GM23338 (cell line): ENCODE results near the gene CFB. TPM values are rescaled to one million over a fixed set of nuclear protein-coding genes. Genes with fewer than 3 reads are reported as not detected.

Source experiments
- ATAC-seq: fragments of 200-7000 bp; cut with Tn5 transposase; 3 replicates; pipeline ENCODE4 v1.9.1; 2020
- DNase-seq: peaks from one replicate; pipeline ENCODE4 v3.0.0-alpha.2; 2015; ENCODE audit warnings: low spot score
- H2AFZ ChIP-seq: fragments of 200-600 bp; sonication (generic); 2 replicates; pipeline ENCODE4 v1.8.0; 2016; ENCODE audit warnings: antibody characterized with exemption, mild to moderate bottlenecking, moderate library complexity
- H3F3A ChIP-seq: fragments of 200-600 bp; sonication (generic); replicated peaks from 2 replicates; pipeline ENCODE4 v1.8.0; 2017; ENCODE audit warnings: antibody characterized with exemption, mixed run types, low read depth
- H3K27ac ChIP-seq: fragments of 200-600 bp; sonication (generic); 2 replicates; pipeline ENCODE4 v1.6.1; 2016; ENCODE audit warnings: low read depth
- H3K27me3 ChIP-seq: fragments of 200-600 bp; sonication (generic); 2 replicates; pipeline ENCODE4 v1.8.0; 2016; ENCODE audit warnings: mild to moderate bottlenecking, mixed run types, moderate library complexity; ENCODE audit not compliant: insufficient read depth
- H3K36me3 ChIP-seq: fragments of 200-600 bp; sonication (generic); 2 replicates; pipeline ENCODE4 v1.8.0; 2016; ENCODE audit warnings: mild to moderate bottlenecking; ENCODE audit not compliant: insufficient read depth
- H3K4me1 ChIP-seq: fragments of 200-600 bp; sonication (generic); 2 replicates; pipeline ENCODE4 v1.8.0; 2016; ENCODE audit warnings: mild to moderate bottlenecking, moderate library complexity; ENCODE audit not compliant: insufficient read depth
- H3K4me2 ChIP-seq: fragments of 200-600 bp; sonication (generic); 2 replicates; pipeline ENCODE4 v1.7.1; 2017; ENCODE audit warnings: mixed run types
- H3K4me3 ChIP-seq: fragments of 200-600 bp; sonication (generic); 2 replicates; pipeline ENCODE4 v1.6.1; 2016; ENCODE audit warnings: mixed run types
- H3K79me2 ChIP-seq: fragments of 200-600 bp; sonication (generic); replicated peaks from 2 replicates; pipeline ENCODE4 v1.8.0; 2017; ENCODE audit warnings: mild to moderate bottlenecking; ENCODE audit not compliant: insufficient read depth
- H3K9me2 ChIP-seq: fragments of 200-600 bp; sonication (generic); 2 replicates; pipeline ENCODE4 v1.8.0; 2017; ENCODE audit not compliant: insufficient read depth
- H4K20me1 ChIP-seq: fragments of 200-600 bp; sonication (generic); replicated peaks from 2 replicates; pipeline ENCODE4 v1.8.0; 2017; ENCODE audit warnings: mild to moderate bottlenecking; ENCODE audit not compliant: insufficient read depth
- H3K27ac Mint-ChIP-seq: 2 replicates; pipeline ENCODE4 v1.8.0; 2020; ENCODE audit warnings: inconsistent platforms, mild to moderate bottlenecking, moderate library complexity, mixed read lengths
- H3K27me3 Mint-ChIP-seq: 3 replicates; pipeline ENCODE4 v1.8.0; 2022; ENCODE audit warnings: low read depth, mild to moderate bottlenecking, moderate library complexity, mixed read lengths, inconsistent platforms; ENCODE audit not compliant: insufficient read depth, poor library complexity
- H3K36me3 Mint-ChIP-seq: 3 replicates; pipeline ENCODE4 v1.8.0; 2021; ENCODE audit warnings: low read depth, mild to moderate bottlenecking, inconsistent platforms, moderate library complexity, mixed read lengths
- H3K4me1 Mint-ChIP-seq: 3 replicates; pipeline ENCODE4 v1.8.0; 2020; ENCODE audit warnings: mild to moderate bottlenecking, inconsistent platforms, mixed read lengths
- H3K4me3 Mint-ChIP-seq: 3 replicates; pipeline ENCODE4 v1.8.0; 2021; ENCODE audit warnings: moderate library complexity, mild to moderate bottlenecking, inconsistent platforms, mixed read lengths
- H3K9me3 Mint-ChIP-seq: 3 replicates; pipeline ENCODE4 v1.8.0; 2020; ENCODE audit warnings: moderate library complexity, mild to moderate bottlenecking, inconsistent platforms, mixed read lengths
- CTCF ChIP-seq, 2 experiments: fragments of 200-600 bp in 1 of 2; sonication (generic) in 1 of 2; conservative IDR thresholded peaks; 2 replicates each; pipeline versions ENCODE4 v1.5.1 to v1.6.1; 2016 to 2017; ENCODE audit warnings: antibody characterized with exemption in 2 of 2, low read depth in 2 of 2, mild to moderate bottlenecking in 2 of 2, moderate library complexity in 1 of 2
- ETS1 ChIP-seq: IDR thresholded peaks from 2 replicates; pipeline ENCODE4 v1.6.1; 2016; ENCODE audit warnings: antibody characterized with exemption
- EZH2phosphoT487 ChIP-seq: fragments of 200-600 bp; sonication (generic); IDR thresholded peaks from one replicate; pipeline ENCODE4 v1.8.1; 2018; ENCODE audit warnings: antibody characterized with exemption; ENCODE audit not compliant: unreplicated experiment
- JUNB ChIP-seq: IDR thresholded peaks from one replicate; pipeline ENCODE4 v1.6.1; 2016; ENCODE audit warnings: antibody characterized with exemption; ENCODE audit not compliant: unreplicated experiment
- POLR2AphosphoS5 ChIP-seq: IDR thresholded peaks from 2 replicates; pipeline ENCODE4 v1.6.1; 2016; ENCODE audit warnings: antibody characterized with exemption, low read depth
- REST ChIP-seq: IDR thresholded peaks from one replicate; pipeline ENCODE4 v1.6.1; 2018; ENCODE audit warnings: antibody characterized with exemption; ENCODE audit not compliant: unreplicated experiment
- STAT1 ChIP-seq: IDR thresholded peaks from one replicate; pipeline ENCODE4 v1.6.1; 2016; ENCODE audit warnings: antibody characterized with exemption; ENCODE audit not compliant: unreplicated experiment
- ZNF114 ChIP-seq: fragments of 250-450 bp; sonication (Bioruptor Pico); IDR thresholded peaks from 2 replicates; pipeline ENCODE4 v1.5.0; 2020; ENCODE audit warnings: mild to moderate bottlenecking, moderate library complexity
- ZNF331 ChIP-seq: fragments of 250-450 bp; sonication (Bioruptor Pico); IDR thresholded peaks from 2 replicates; pipeline ENCODE4 v1.5.0; 2020; ENCODE audit warnings: low read depth, mild to moderate bottlenecking, moderate library complexity
- ZNF462 ChIP-seq: fragments of 250-450 bp; sonication (Bioruptor Pico); IDR thresholded peaks from 2 replicates; pipeline ENCODE4 v1.5.0; 2020; ENCODE audit warnings: mild to moderate bottlenecking, moderate library complexity
- polyA plus RNA-seq: library from polyadenylated mRNA; unstranded; fragments of >200 nt; fragmentation: Nextera tagmentation; extraction: Ambion mirVana; gene quantifications from 2 replicates; pipeline ENCODE4 v1.2.1, GENCODE V29; 2016
- total RNA-seq: library from RNA; depleted of rRNA; stranded (reverse); fragments of >200 nt; shearing (Covaris generic); gene quantifications from 2 replicates; pipeline ENCODE4 v1.2.3, GENCODE V29; 2014

CFB gene
- total and polyA plus RNA-seq, 2 experiments from 2014 or later = 0.86 TPM; not detected in 1

- peaks cover 3% of the 10 kb centered on the region for H3K4me1 Mint-ChIP-seq
- no peak for ATAC-seq
- Histone ChIP-seq H3K79me2 (peaks cover 6% of the 10 kb centered on the region; the same call in 1 of the 2 replicates), H4K20me1 (no peaks in the 10 kb centered on the region; the same call in 1 of the 2 replicates), H3K27ac (no peak overlapping the region), H3K36me3 (peaks cover 10% of the 10 kb centered on the region), H2AFZ (no peak overlapping the region), H3F3A (peaks cover 5% of the 10 kb centered on the region), H3K4me3 (no peak overlapping the region), H3K9me2 (no peaks in the 10 kb centered on the region), H3K4me1 (peaks cover 3% of the 10 kb centered on the region), H3K4me2 (no peak overlapping the region), H3K27me3 (no peaks in the 10 kb centered on the region)
- no peak for DNase-seq
- H3K36me3 Mint-ChIP-seq = peaks cover 66% of the 10 kb centered on the region
- TF ChIP-seq CTCF (conservative IDR thresholded peaks at IDR 0.05; ENCODE audit: low read depth in 2 of 2) = no peak
- TF ChIP-seq JUNB = no peak
- TF ChIP-seq ZNF114 (CRISPR knock-in tag) = no peak
- TF ChIP-seq ZNF331 (CRISPR knock-in tag) = no peak
- H3K4me3 Mint-ChIP-seq = no peak overlapping the region
- H3K27me3 Mint-ChIP-seq = peaks cover 21% of the 10 kb centered on the region
- no peak overlapping the region for H3K27ac Mint-ChIP-seq
- H3K9me3 Mint-ChIP-seq = no peaks in the 10 kb centered on the region
These were observed 22.0 kb downstream of the CFB start for GRCh38 chr6:31967926-31968320.

- no peaks in the 10 kb centered on the region; the same call in 1 of the 2 replicates for H4K20me1 ChIP-seq
- no peak for DNase-seq
- H3K27ac Mint-ChIP-seq = no peak overlapping the region
- no peak overlapping the region for H3K4me3 ChIP-seq
- H3K27me3 Mint-ChIP-seq = peaks cover 21% of the 10 kb centered on the region
- peaks cover 10% of the 10 kb centered on the region for H3K36me3 ChIP-seq
- peaks cover 66% of the 10 kb centered on the region for H3K36me3 Mint-ChIP-seq
- no peak overlapping the region for H3K27ac ChIP-seq
- H3K4me1 ChIP-seq = peaks cover 6% of the 10 kb centered on the region
- no peaks in the 10 kb centered on the region for H3K9me2 ChIP-seq
- ATAC-seq = no peak
- peaks cover 7% of the 10 kb centered on the region for H3K4me1 Mint-ChIP-seq
- H3K27me3 ChIP-seq = no peaks in the 10 kb centered on the region
- peaks cover 10% of the 10 kb centered on the region for H3K79me2 ChIP-seq
- H3K9me3 Mint-ChIP-seq = peaks cover 2% of the 10 kb centered on the region; the same call in 1 of the 3 replicates
- no peak overlapping the region for H2AFZ ChIP-seq
- peaks cover 9% of the 10 kb centered on the region for H3F3A ChIP-seq
- no peak overlapping the region for H3K4me2 ChIP-seq
- no peak overlapping the region for H3K4me3 Mint-ChIP-seq
- TF ChIP-seq REST (no peak), POLR2AphosphoS5 (no peak), EZH2phosphoT487 (no peak), ZNF114 (CRISPR knock-in tag) (no peak), STAT1 (no peak), ZNF331 (CRISPR knock-in tag) (no peak), ZNF462 (CRISPR knock-in tag) (no peak), ETS1 (no peak)
These were observed 22.4 kb downstream of the CFB start for GRCh38 chr6:31968326-31968725.
